Measurements from ENCODE around the gene CEP83.
A peak's percentile ranks its signal among the peaks of the same experiment; 100 is the strongest.
"Not testable (repeated sequence)": the region's sequence is repeated elsewhere in the genome, so short reads cannot be mapped to it uniquely, and the experiment has no call there.

Gene CEP83

GRCh38 chr12:94459728-94460615 lies at the start of gene CEP83:
Gene CEP83, minus strand, starts transcription at chr12:94459867. Its CDS starts 47,377 bp downstream, at chr12:94412490.
- DNase-seq: peak; percentile 80 to 84

- no peak for DNase-seq
Measured at GRCh38 chr12:94509317-94509716, 49.6 kb upstream of the CEP83 start.

- no peak for DNase-seq
Measured at GRCh38 chr12:94507455-94507854, 47.8 kb upstream of the CEP83 start.

GRCh38 chr12:94504386-94504785 lies 44.7 kb upstream of the CEP83 start:
- DNase-seq: no peak

- no peak for DNase-seq
Measured at GRCh38 chr12:94503619-94504018, 44.0 kb upstream of the CEP83 start.

- no peak for DNase-seq
Measured at GRCh38 chr12:94500831-94501567, 41.3 kb upstream of the CEP83 start.

GRCh38 chr12:94498698-94499097 lies 39.0 kb upstream of the CEP83 start:
- DNase-seq: no peak

- no peak for DNase-seq
Measured at GRCh38 chr12:94498073-94498472, 38.4 kb upstream of the CEP83 start.

- DNase-seq: no peak
Measured at GRCh38 chr12:94495445-94496115, 35.9 kb upstream of the CEP83 start.

- DNase-seq: no peak
Measured at GRCh38 chr12:94491489-94491888, 31.8 kb upstream of the CEP83 start.

- no peak for DNase-seq
Measured at GRCh38 chr12:94488463-94488862, 28.8 kb upstream of the CEP83 start.

- no peak for DNase-seq
Measured at GRCh38 chr12:94481734-94482133, 22.1 kb upstream of the CEP83 start.

GRCh38 chr12:94469522-94469921 lies 9.9 kb upstream of the CEP83 start:
- no peak for DNase-seq

GRCh38 chr12:94460616-94460959 lies 921 bp upstream of the CEP83 start:
- DNase-seq: no peak

GRCh38 chr12:94458877-94459727 lies 565 bp downstream of the CEP83 start:
- peak; percentile 48 to 50 for DNase-seq

GRCh38 chr12:94457311-94457710 lies 2.4 kb downstream of the CEP83 start:
- no peak for DNase-seq

GRCh38 chr12:94454318-94454717 lies 5.3 kb downstream of the CEP83 start:
- not testable (repeated sequence) for DNase-seq

GRCh38 chr12:94445662-94446061 lies 14.0 kb downstream of the CEP83 start:
- DNase-seq: no peak

- no peak for DNase-seq
Measured at GRCh38 chr12:94437303-94437702, 22.4 kb downstream of the CEP83 start.

GRCh38 chr12:94435511-94435927 lies 24.1 kb downstream of the CEP83 start:
- DNase-seq: no peak

- DNase-seq: peak in 1 of 2 experiments; percentile 2
Measured at GRCh38 chr12:94434171-94434570, 25.5 kb downstream of the CEP83 start.

GRCh38 chr12:94433744-94434143 lies 25.9 kb downstream of the CEP83 start:
- DNase-seq: no peak

GRCh38 chr12:94430304-94430703 lies 29.4 kb downstream of the CEP83 start:
- DNase-seq: no peak

All from AML-193 (cell line).